Daoy (cell line): Measurements from ENCODE around the gene DBP. TPM values are rescaled to one million over a fixed set of nuclear protein-coding genes. Genes with fewer than 3 reads are reported as not detected.

Experiments used
- DNase-seq: peaks from one replicate; pipeline ENCODE4 v3.0.0-alpha.2; 2015; ENCODE audit warnings: low read depth
- total RNA-seq: library from RNA; depleted of rRNA; stranded (reverse); fragments of >200 nt; shearing (Covaris generic); gene quantifications from 2 replicates; pipeline ENCODE4 v1.2.3, GENCODE V29; 2014

The DBP gene
- total RNA-seq, 1 experiment from 2014 or later, result 3.0 TPM

- DNase-seq, result no peak
Observed at GRCh38 chr19:48613024-48613851, 23.9 kb downstream of the DBP start.

DNA sequence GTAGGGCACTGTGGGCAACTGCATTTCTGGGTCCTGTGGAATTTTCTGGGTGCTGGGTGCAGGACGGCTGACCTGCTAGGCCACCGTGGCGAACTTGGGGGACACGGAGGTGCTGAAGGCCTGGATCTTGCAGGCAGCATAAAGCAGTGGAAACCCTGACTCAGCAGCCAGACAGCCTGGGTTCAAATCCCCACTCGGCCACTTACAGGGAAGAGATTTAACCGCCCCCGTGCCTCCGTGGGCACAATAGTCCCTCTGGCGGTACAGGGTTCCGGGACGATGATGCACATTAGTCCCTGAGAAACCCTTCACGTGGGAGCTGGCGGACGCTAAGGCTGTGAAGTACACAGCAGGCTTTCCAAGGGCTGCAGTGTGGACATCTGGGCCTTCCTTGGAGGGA, 25.3 kb downstream of the DBP start:
- DNase-seq, result no peak

DNA sequence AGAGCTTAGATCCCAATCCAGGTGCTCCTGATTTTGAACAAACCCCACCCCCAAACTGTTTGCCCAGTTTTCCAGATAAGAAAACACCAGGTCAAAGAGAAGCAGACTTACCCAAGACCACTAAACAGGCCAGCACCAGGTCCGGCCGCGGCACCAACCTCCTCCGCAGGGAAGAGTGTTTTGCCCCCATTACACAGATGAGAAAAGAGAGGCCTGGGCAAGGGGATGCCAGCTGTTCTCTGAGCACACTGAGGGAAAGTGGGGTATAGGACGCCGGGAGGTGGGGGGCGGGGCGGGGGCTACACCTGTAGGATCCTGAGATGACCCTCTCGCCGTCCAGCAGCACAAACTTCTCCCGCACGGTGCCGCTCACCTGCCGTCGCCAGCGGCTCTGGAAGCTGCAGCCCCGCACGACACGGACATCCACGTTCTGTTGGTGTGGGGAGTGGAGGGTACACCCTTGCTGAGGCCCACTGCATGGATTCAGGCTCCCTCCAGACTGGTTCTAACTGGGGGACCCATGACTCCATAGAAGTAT, 27.5 kb downstream of the DBP start:
- no peak for DNase-seq

GRCh38 chr19:48608798-48609263, 28.3 kb downstream of the DBP start:
- DNase-seq, result peak; percentile 70

- no peak for DNase-seq
Observed at GRCh38 chr19:48607359-48607755, 29.8 kb downstream of the DBP start.

- DNase-seq, result no peak
Observed at GRCh38 chr19:48606463-48607358, 30.5 kb downstream of the DBP start, which contains the start of gene SPACA4. Gene SPACA4, plus strand, starts transcription at chr19:48606742. Its CDS starts 237 bp downstream, at chr19:48606979.

- no peak for DNase-seq
Observed at GRCh38 chr19:48603850-48604249, 33.3 kb downstream of the DBP start.

- no peak for DNase-seq
Observed at GRCh38 chr19:48603449-48603848, 33.7 kb downstream of the DBP start.

- DNase-seq, result no peak
Observed at GRCh38 chr19:48603001-48603400, 34.2 kb downstream of the DBP start.

- no peak for DNase-seq
Observed at GRCh38 chr19:48600679-48601417, 36.3 kb downstream of the DBP start.

GRCh38 chr19:48598996-48599700, 38.0 kb downstream of the DBP start:
- no peak for DNase-seq

- peak; percentile 46 for DNase-seq
Observed at GRCh38 chr19:48596679-48597465, 40.3 kb downstream of the DBP start.

DNA sequence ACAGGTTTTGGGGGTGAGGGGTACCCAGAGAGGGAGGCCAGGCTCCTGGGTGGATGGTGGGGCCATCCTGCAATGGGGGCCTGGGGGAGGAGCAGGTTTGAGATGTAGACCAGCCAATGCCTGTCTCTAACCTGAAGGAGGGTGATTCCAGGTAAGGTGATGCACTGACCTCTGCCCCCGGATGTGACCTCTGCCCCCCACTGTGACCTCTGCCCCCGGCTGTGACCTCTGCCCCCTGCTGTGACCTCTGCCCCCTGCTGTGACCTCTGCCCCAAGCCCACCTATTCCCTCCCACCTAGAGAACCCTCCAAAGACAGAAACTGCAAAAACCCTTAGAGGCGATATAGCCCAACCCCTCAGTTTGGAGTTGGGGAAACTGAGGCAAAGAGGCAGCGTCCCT, 40.9 kb downstream of the DBP start:
- no peak for DNase-seq

DNA sequence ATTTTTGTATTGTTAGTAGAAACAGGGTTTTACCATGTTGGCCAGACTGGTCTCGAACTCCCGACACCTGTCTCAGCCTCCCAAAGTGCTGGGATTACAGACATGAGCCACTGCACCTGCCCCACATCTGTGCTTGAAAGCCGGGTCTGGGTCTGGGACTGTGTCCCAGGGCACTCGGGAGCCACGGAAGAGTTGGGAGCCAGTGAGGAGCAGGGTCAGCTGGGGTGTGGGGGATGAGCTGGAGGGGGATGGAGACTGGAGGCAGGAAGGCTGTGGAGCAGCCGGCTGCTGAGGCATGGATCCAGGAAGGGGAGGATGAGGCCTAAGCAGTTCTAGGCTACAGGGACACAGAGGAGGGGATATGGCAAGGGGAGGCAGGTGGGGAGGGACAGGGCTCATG, 41.3 kb downstream of the DBP start:
- no peak for DNase-seq

DNA sequence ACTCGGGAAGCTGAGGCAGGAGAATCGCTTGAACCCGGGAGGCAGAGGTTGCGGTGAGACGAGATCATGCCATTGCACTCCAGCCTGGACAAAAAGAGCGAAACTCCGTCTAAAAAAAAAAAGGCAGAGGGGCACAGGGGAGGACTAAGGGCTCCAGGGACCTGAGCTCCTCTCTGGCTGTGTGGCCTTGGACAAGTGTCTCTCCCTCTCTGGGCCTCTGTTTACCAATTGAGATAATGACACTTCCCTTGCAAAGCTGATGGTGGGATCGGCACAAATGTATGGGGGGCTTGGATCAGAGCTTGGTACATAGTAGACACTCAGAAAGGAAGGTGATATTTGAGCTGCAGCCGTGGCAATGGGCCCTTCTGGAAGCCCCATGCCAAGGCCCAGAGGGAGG, 42.0 kb downstream of the DBP start:
- no peak for DNase-seq

GRCh38 chr19:48591021-48591420, 46.2 kb downstream of the DBP start:
- peak; percentile 9 for DNase-seq

DNA sequence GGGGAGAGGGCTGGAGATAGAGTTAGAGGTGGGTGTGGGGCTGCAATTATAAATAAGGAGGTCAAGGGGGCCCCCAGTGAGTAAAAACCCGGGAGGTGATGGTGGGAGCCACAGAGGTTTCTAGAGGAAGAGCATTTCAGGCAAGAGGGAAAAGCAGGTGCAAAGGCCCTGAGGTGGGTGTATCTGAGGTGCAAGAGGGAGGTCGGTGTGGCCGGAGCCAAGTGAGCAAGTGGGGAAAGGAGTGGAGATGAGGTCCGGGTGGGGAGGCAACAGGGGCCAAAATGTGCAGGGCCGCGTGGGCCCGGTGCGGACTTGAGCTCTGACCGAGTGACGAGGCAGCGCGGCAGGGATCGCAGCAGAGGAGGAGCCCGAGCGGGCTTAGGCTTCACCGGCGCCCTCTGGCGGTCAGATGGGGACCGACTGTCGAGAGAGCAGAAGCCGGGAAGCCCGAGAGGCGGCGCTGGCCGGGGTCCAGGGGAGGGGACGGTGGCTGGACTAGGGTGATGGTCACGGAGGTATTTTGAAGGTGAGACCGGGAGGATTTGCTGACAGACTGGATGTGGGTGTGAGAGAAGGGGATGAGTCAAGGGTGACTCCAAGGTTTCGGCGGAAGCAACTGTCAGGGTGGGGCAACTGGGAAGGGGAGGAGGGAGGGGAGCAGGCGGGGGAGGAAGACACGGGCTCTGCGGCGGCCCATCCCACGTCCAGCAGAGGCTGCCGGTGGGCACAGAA, 48.3 kb downstream of the DBP start:
- peak; percentile 93 for DNase-seq

DNA sequence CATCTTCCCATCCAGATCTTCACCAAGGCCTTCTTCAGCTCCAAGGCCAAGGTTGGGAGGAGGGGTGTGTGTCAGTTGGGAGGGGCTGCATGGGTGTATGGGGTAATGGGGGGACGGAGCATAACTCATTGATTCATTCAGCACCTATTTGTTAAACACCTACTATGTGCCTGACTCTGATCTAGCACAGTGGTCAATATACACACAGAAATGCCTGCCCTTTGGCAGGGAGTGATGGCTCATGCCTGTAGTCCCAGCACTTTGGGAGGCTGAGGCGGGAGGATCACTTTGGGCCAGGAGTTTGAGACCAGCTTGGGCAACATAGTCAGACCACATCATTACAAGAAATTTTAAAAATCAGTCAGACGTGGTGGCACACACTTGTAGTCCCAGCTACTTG, 49.8 kb downstream of the DBP start:
- DNase-seq, result no peak

DNA sequence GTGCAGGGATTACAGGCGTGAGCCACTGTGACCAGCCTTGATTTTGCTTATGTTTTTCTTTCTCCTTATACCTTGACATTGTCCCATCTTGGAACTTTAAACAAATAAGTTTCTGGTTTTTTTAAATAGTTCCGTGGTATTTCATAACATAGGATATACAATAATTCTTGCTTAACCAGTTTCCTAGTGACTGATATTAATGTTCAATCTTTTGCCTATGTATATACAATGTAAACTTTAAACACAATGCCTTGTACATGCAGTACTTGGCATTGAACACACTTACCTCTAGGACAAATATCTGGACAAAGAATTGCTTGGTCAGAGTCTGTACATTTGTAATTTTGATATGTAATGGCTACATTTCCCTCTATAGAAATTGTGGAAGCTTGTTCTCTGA, 55.0 kb downstream of the DBP start:
- no peak for DNase-seq
